Measurements from ENCODE around the gene C1orf167. TPM values are rescaled to one million over a fixed set of nuclear protein-coding genes. Genes with fewer than 3 reads are reported as not detected.

Gene C1orf167
- total and polyA plus RNA-seq, 10 of the 15 experiments (the other 5 are each of a cell fraction or from before 2014, with no cell fraction given) = 0.17 to 0.31 TPM; not detected in 8

- BruUV-seq (replicated peaks) = no TSS peak
- intact Hi-C loops (cut with micrococcal nuclease; ENCODE audit: unreplicated experiment) (no loop called here), in situ Hi-C loops (cut with MboI) (no loop called here)
- Histone ChIP-seq H3K27me3 (replicated peaks in 1 of 2; ENCODE audit: control insufficient read depth in 2 of 2, insufficient read depth in 2 of 2, low read length in 1 of 2) (no peaks in the 10 kb centered on the region), H2AFZ (ENCODE audit: control insufficient read depth, low read depth, low read length) (no peak overlapping the region), H3K9ac (ENCODE audit: control insufficient read depth, insufficient read depth, low read length) (no peak overlapping the region), H4K20me1 (ENCODE audit: control insufficient read depth, insufficient read depth) (no peaks in the 10 kb centered on the region), H3K36me3 (ENCODE audit: control insufficient read depth in 2 of 2, insufficient read depth in 2 of 2, low read length in 1 of 2) (peaks cover 0 to 5% of the 10 kb centered on the region in 2 experiments; a peak in 3 of 4 replicates), H3K4me1 (ENCODE audit: control insufficient read depth, insufficient read depth, low read length) (peaks cover 8% of the 10 kb centered on the region), H3K4me2 (ENCODE audit: control insufficient read depth, insufficient read depth) (no peak overlapping the region), H3K79me2 (ENCODE audit: control insufficient read depth, insufficient read depth, low read length) (peaks cover 7% of the 10 kb centered on the region), H3K4me3 (no peak overlapping the region), H3K9me3 (replicated peaks; ENCODE audit: control insufficient read depth, insufficient read depth, low read length) (no peaks in the 10 kb centered on the region), H3K27ac (ENCODE audit: control insufficient read depth, insufficient read depth) (no peak overlapping the region)
- FAIRE-seq (no peak), ATAC-seq (no peak), DNase-seq (ENCODE audit: low read depth, low spot score) (no peak)
- SMC1A ChIA-PET (ENCODE audit: uncharacterized antibody, unreplicated experiment) = no interaction called here
- RAD21 ChIA-PET (ENCODE audit: unreplicated experiment) = no interaction called here
- CTCF ChIA-PET = no interaction called here
- POLR2A ChIA-PET = no interaction called here
- TF ChIP-seq MXI1 (IDR thresholded peaks at IDR 0.05; ENCODE audit: low read depth, low read length) (no peak), BCL11A (IDR thresholded peaks at IDR 0.05; ENCODE audit: low read depth, low read length) (no peak), PAX5 (IDR thresholded peaks at IDR 0.05; ENCODE audit: borderline replicate concordance, low read depth, low read length) (no peak)
- 90% methylated on average over 9 of the region's 9 CpGs for WGBS (ENCODE audit: insufficient coverage, insufficient replicate concordance, low lambda C conversion rate, missing lambda C conversion rate)
Measured at GRCh38 chr1:11799896-11800295, 37.9 kb downstream of the C1orf167 start.

- Histone ChIP-seq H3K27me3 (replicated peaks in 1 of 2; ENCODE audit: control insufficient read depth in 2 of 2, insufficient read depth in 2 of 2, low read length in 1 of 2) (no peaks in the 10 kb centered on the region), H3K4me2 (ENCODE audit: control insufficient read depth, insufficient read depth) (no peak overlapping the region), H3K4me3 (no peak overlapping the region), H3K36me3 (ENCODE audit: control insufficient read depth in 2 of 2, insufficient read depth in 2 of 2, low read length in 1 of 2) (peaks cover 0 to 5% of the 10 kb centered on the region in 2 experiments; a peak in 3 of 4 replicates), H2AFZ (ENCODE audit: control insufficient read depth, low read depth, low read length) (no peak overlapping the region), H3K4me1 (ENCODE audit: control insufficient read depth, insufficient read depth, low read length) (peaks cover 8% of the 10 kb centered on the region), H4K20me1 (ENCODE audit: control insufficient read depth, insufficient read depth) (no peaks in the 10 kb centered on the region), H3K79me2 (ENCODE audit: control insufficient read depth, insufficient read depth, low read length) (peaks cover 11% of the 10 kb centered on the region), H3K27ac (ENCODE audit: control insufficient read depth, insufficient read depth) (no peak overlapping the region), H3K9ac (ENCODE audit: control insufficient read depth, insufficient read depth, low read length) (no peak overlapping the region), H3K9me3 (replicated peaks; ENCODE audit: control insufficient read depth, insufficient read depth, low read length) (no peaks in the 10 kb centered on the region)
- ChIA-PET CTCF (no interaction called here), RAD21 (ENCODE audit: unreplicated experiment) (no interaction called here), POLR2A (no interaction called here), SMC1A (ENCODE audit: uncharacterized antibody, unreplicated experiment) (no interaction called here)
- no peak for DNase-seq (ENCODE audit: low read depth, low spot score)
- 93% methylated on average over 8 of the region's 8 CpGs for WGBS (ENCODE audit: insufficient coverage, insufficient replicate concordance, low lambda C conversion rate, missing lambda C conversion rate)
- intact Hi-C loops (cut with micrococcal nuclease; ENCODE audit: unreplicated experiment) = no loop called here
- in situ Hi-C loops (cut with MboI) = no loop called here
- BruUV-seq (replicated peaks) = no TSS peak
- no peak for ATAC-seq
- no peak for FAIRE-seq
- no peak for TF ChIP-seq ESRRA (IDR thresholded peaks at IDR 0.05; ENCODE audit: low read length)
- no peak for TF ChIP-seq RAD51 (IDR thresholded peaks at IDR 0.05)
- no peak for TF ChIP-seq RFX5 (IDR thresholded peaks at IDR 0.05; ENCODE audit: low read depth, low read length)
- TF ChIP-seq, protein P1, sequence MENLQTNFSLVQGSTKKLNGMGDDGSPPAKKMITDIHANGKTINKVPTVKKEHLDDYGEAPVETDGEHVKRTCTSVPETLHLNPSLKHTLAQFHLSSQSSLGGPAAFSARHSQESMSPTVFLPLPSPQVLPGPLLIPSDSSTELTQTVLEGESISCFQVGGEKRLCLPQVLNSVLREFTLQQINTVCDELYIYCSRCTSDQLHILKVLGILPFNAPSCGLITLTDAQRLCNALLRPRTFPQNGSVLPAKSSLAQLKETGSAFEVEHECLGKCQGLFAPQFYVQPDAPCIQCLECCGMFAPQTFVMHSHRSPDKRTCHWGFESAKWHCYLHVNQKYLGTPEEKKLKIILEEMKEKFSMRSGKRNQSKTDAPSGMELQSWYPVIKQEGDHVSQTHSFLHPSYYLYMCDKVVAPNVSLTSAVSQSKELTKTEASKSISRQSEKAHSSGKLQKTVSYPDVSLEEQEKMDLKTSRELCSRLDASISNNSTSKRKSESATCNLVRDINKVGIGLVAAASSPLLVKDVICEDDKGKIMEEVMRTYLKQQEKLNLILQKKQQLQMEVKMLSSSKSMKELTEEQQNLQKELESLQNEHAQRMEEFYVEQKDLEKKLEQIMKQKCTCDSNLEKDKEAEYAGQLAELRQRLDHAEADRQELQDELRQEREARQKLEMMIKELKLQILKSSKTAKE (IDR thresholded peaks at IDR 0.05; ENCODE audit: low read depth, poor library complexity, severe bottlenecking) = no peak
- TF ChIP-seq CEBPZ (IDR thresholded peaks at IDR 0.05; ENCODE audit: low read depth, low read length) = no peak
- TF ChIP-seq TAF1 (IDR thresholded peaks at IDR 0.05; ENCODE audit: borderline replicate concordance, low read depth, low read length) = no peak
- no peak for TF ChIP-seq IKZF1 (conservative IDR thresholded peaks at IDR 0.05)
- no peak for TF ChIP-seq HDGF (IDR thresholded peaks at IDR 0.05)
- no peak for TF ChIP-seq TCF12 (IDR thresholded peaks at IDR 0.05; ENCODE audit: low read depth, low read length)
Measured at GRCh38 chr1:11800391-11800755, 38.4 kb downstream of the C1orf167 start.
